SK-N-MC (cell line): ENCODE data around the gene KANK3.

Source experiments
- EZH2 ChIP-seq: fragments of 200-600 bp; sonication (generic); IDR thresholded peaks from one replicate; pipeline ENCODE4 v1.6.1; 2017; ENCODE audit warnings: antibody characterized with exemption
- FOXP2 ChIP-seq: optimal IDR thresholded peaks from 2 replicates; pipeline ENCODE3; 2011; ENCODE audit warnings: mild to moderate bottlenecking, moderate library complexity; ENCODE audit not compliant: insufficient read depth; ENCODE audit errors: extremely low read length, control extremely low read depth
- POLR2AphosphoS5 ChIP-seq: IDR thresholded peaks from 2 replicates; pipeline ENCODE4 v1.6.1; 2012; ENCODE audit warnings: mild to moderate bottlenecking, low read depth, low read length, borderline replicate concordance

- TF ChIP-seq POLR2AphosphoS5 (no peak), FOXP2 (no peak), EZH2 (no peak)
These were observed 49.0 kb upstream of the KANK3 start for GRCh38 chr19:8392017-8392591.
